CD4-positive, alpha-beta T cell treated with Interleukin-1 beta for 1 hour (primary cell): ENCODE data around the gene DGKB.
"Not testable (repeated sequence)": the region's sequence is repeated elsewhere in the genome, so short reads cannot be mapped to it uniquely, and the experiment has no call there.

Experiments
- DNase-seq, 2 donors: peaks; one replicate each; pipeline ENCODE4 v3.0.0-alpha.2; 2020 to 2022

The DGKB gene

DNA sequence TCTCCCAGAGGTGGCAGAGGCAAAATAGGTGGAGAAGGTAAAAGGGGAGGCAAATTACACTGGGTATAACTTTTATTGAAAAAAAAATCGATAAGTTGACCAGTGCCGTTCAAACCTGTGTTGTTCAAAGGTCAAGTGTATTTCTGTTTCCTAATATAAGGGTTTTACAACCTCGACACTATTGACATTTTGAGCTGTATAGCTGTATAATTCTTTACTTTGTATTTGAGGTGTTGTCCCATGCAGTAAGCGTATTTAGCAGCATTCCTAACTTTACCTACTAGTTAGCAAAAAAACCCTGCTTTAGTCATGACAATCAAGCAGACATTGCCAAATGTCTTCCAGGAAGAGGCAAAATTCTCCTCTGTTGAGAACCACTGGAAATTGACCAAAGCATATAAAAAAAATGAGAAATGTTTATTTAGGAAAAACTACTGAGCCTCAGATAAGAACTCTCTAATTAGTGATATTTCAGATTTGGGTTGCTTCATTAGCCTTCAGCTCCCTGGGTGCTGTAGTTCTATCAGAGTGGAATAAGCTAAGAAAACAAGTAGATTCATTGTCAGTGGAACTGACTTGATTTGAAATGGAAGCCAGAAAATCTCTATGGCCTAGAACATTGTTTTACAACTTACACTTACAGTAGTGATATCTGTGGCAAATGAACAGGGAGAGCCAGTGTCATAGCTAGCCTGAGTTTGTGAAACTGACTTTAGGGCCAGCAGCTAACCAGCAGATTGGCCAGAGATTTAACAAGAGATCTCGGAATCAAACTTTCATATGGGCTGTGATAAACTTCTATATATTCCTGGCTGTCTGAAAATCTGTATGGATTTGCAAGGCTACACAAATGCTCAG lies 331.6 kb downstream of the DGKB start:
- DNase-seq = no peak

DNA sequence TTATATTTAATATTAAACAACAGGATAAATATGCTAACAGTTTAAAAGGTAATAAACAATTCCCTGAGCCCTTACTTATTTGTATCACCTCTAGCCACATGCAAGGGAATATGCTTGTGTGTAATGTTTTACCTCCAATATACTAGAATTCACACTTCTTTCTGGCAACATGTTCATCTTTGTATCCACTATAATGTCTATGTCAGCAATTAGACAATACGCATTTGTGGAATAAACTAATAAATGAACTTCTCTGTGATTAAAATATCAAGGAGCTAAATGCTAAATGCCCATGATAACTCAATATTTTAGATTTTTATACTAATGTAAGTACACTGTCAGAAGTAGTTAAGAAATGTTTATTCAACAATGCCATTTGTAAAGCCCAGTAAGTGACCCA lies 350.5 kb downstream of the DGKB start:
- DNase-seq = no peak

GRCh38 chr7:14551310-14551709 lies 351.2 kb downstream of the DGKB start:
- no peak for DNase-seq

DNA sequence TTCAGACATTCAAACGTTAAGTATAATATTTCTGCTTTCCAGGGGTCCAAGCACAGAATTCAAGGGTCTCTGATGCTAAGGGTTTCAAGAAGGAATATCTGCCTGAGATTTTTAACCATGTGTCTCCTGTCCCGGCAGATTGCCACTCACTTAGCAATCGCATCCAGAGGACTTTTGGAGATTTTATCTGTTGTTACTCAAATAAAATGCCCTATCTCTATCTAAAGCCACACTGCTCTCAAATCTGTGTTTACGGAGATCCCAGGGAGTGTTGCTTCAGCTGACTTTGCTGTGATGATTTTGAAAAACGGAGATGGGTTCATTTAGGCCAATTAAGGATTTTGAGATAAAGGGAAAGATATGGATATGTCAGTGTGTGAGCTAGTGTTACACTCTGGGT lies 359.9 kb downstream of the DGKB start:
- no peak for DNase-seq

GRCh38 chr7:14521183-14521582 lies 381.4 kb downstream of the DGKB start:
- DNase-seq = no peak

DNA sequence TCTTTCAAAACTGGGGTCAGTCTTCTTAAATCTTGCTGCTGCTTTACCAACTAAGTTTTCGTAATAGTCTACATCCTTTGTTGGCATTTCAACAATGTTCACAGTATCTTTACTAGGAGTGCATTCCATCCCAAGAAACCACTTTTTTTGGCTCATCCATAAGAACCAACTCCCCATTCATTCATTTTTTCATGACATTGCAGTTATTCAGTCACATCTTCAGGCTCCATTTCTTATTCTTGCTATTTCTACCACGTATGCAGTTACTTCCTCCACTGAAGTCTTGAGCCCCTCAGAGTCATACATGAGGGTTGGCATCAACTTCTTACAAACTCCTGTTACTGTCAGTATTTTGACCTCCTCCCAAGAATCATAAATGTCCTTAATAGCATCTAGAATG lies 392.3 kb downstream of the DGKB start:
- no peak for DNase-seq

DNA sequence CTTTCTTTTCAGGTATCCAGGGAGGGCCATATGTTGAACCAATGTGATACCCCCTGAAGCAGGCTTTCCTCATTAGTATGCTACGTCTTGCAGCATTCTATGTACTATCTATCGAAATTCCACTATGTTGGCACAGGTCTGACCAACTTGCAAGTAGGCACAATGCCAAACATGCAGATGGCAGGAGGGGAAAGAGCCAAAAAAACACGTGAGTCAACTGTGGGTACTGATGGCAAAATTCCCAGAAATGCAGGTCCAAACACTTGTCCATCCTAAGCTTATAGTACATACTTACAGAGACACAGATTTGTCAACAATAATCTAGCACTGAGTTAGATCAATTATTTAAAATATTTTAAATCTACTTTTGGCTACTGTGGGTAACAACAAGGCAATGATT lies 394.9 kb downstream of the DGKB start:
- DNase-seq = no peak

DNA sequence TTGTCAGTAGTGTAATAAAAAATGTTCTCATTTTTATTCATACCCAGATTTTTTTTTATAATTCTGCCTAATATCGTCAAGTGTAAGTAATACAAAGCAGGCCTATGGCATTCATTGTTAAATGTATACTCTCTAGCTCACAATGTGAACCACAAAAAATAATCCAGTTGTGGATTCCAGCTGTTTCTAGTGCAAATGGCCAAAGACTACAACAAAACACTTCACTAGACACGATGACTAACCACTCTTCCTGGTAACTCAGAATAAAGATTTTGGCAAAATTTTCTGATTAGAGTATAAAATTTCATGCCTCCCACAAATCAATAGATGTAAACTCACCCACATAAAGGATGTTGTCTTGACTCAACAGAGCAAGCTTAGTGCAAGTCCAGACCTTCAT lies 396.6 kb downstream of the DGKB start:
- no peak for DNase-seq

- DNase-seq = no peak
Observed at GRCh38 chr7:14504134-14504533, 398.4 kb downstream of the DGKB start.

DNA sequence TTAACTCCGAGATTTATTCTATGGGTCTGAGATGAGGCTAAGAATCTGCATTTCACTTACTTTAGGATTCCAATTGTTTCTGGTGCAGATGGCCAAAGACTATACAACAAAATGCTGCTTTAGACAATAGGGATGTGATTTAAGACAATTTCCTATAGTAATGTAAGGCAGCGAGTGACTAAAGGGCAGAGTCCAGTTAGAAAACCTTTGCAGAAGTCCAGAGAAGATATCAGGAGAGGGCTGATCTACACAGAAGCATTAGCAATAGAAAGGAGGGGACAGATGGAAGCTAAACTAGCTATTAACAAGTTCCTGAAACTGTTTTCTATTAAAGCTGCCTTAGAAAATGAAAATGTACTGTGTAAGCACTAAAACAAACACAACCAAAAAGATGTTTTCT lies 398.9 kb downstream of the DGKB start:
- no peak for DNase-seq

- DNase-seq = no peak
Observed at GRCh38 chr7:14501436-14501835, 401.1 kb downstream of the DGKB start.

GRCh38 chr7:14497390-14497789 lies 405.2 kb downstream of the DGKB start:
- no peak for DNase-seq

DNA sequence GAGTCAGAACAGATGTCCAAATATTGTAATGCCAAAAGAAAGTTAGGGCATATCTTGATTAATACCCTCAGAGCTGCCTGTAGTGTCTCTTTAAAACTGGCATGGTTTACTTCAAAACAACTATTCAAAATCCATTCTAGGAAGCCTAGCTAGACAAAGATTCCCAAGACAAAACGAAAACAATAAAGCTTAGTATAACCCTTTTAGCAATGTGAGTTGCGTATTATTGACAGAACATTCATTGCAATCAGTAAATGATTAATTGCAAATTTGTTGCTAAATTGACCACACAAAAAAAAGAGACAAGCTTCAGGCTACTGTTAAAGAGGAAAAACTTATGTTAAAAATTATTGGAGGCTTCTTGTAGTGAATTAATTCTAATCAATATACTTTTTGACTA lies 406.9 kb downstream of the DGKB start:
- DNase-seq = no peak

DNA sequence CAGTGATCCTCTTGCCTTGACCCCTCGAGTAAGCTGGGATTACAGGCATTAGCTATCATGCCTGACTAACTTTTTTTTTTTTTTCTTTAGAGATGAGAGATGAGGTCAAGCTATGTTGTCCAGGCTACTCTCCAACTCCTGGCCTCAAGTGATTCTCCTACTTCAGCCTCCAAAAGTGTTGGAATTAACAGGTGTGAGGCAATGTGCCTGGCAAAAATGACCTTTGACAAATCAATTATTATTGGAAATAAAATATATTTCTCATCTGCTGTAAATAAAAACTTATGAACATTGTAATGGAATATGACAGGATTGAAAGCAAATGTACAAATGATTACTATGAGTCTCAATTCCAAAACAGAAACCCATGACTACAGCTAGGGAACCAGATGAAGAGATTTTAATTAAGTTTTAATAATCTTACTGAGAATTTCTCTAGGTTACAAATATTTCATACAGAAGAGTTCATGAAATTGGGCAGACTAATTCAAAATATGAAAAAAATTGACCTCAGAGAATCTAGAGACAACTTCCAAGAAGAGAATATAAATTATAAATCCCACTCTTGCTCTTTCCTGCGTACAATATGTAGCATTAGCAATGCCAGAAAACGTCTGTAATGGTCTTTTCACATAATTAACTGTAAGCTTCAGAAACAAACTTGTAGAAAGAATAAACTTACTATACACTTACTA lies 414.7 kb downstream of the DGKB start:
- no peak for DNase-seq

- no peak for DNase-seq
Observed at GRCh38 chr7:14483663-14484062, 418.9 kb downstream of the DGKB start.

DNA sequence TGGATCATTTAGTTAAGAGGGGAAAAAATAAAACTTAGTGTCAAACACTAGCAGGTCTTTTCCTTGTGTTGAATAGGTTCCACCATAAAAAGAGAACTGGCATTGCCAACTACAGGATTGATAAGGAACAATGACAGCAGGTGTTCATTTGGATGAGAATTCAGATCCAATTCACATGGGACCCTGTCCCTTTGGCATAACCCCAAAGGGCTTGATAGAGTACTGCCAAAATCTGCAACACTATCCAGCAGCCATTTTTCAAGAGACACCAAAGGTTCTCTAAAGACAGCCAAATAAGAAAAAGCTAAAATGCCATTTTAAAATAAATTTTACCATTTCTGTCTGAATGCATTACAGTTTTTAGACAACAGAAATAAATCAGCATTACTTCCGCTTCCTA lies 422.3 kb downstream of the DGKB start:
- no peak for DNase-seq

GRCh38 chr7:14478834-14479510 lies 423.6 kb downstream of the DGKB start:
- no peak for DNase-seq

DNA sequence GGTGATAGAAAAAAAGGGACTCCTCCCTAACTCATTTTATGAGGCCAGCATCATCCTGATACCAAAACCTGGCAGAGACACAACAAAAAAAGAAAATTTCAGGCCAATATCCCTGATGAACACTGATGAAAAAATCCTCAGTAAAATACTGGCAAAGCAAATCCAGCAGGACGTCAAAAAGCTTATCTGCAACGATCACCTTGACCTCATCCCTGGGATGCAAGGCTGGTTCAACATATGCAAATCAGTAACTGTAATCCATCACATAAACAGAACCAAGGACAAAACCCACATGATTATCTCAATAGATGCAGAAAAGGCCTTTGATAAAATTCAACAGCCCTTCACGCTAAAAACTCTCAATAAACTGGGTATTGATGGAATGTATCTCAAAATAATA lies 440.8 kb downstream of the DGKB start:
- DNase-seq = not testable (repeated sequence)

- not testable (repeated sequence) for DNase-seq
Observed at GRCh38 chr7:14458846-14459245, 443.7 kb downstream of the DGKB start.

DNA sequence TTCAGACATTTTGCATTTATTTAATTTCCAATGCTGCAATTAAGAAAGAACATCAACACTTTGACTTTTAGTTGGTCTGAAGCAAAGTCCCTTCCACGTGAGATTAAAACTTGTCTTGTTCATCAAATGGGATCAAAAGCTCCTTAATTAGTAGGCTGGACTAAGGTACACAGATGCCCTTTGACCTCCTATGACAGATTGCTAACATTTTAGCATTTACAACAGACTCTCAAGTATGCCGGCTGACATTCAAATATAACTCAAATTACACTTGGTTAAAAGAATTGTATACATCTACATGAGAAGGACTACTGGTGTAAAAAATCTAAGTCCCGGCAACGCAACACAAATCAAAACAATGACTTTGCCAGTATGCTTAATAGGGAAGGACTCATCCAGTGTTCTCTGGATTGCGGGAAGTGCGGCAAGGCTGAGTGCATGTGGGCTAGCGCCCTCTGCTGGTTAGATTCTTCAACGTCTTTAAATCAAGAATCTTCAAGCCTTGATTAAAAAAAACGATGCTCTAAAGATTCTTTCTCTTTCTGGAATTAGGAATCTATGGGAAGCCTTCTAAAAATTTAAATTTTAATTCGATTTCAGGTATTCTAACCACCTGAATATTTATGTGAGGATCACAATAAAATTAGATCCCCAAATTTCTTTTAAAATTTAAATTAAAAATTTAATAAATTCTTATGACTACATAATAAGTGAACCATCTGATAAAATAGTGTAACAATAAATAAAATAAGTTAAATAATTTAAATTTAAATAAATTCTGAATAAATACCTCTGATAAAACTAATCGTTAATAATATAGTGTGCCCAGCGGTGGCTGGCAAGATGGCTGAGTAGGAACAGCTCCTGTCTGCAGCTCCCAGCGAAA lies 444.7 kb downstream of the DGKB start:
- DNase-seq = peak; percentile 9 to 44

GRCh38 chr7:14449291-14449690 lies 453.3 kb downstream of the DGKB start:
- no peak for DNase-seq

DNA sequence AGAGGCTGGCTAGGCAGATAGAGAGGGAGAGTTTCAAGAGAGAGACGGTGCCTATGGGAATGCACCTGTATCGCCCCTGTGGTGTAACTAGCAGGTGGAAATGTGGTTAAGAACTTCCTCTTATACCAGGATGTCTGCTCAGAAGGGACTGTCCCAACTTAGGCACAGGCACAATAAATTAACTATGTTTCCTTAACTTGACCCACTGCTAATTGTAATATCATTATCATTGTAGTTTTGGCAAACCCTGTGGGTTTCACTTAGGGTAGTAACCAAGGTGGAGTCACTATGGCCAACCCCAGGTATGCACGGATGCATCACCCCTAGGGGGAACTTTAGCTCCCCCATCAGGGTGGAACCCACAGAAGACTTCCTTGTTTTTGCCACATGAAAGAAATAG lies 455.7 kb downstream of the DGKB start:
- DNase-seq = peak in 1 of 2 donors; percentile 5

GRCh38 chr7:14446219-14446618 lies 456.3 kb downstream of the DGKB start:
- DNase-seq = no peak
